Measurements from ENCODE around the gene PPP1R1C. TPM values are rescaled to one million over a fixed set of nuclear protein-coding genes. Genes with fewer than 3 reads are reported as not detected.
A peak's percentile ranks its signal among the peaks of the same experiment; 100 is the strongest.

The PPP1R1C gene, protein sequence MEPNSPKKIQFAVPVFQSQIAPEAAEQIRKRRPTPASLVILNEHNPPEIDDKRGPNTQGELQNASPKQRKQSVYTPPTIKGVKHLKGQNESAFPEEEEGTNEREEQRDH
- total RNA-seq (2014; rRNA removed; shearing (Covaris generic)) = 0.89 and 1.3 TPM in 2 replicates

DNA sequence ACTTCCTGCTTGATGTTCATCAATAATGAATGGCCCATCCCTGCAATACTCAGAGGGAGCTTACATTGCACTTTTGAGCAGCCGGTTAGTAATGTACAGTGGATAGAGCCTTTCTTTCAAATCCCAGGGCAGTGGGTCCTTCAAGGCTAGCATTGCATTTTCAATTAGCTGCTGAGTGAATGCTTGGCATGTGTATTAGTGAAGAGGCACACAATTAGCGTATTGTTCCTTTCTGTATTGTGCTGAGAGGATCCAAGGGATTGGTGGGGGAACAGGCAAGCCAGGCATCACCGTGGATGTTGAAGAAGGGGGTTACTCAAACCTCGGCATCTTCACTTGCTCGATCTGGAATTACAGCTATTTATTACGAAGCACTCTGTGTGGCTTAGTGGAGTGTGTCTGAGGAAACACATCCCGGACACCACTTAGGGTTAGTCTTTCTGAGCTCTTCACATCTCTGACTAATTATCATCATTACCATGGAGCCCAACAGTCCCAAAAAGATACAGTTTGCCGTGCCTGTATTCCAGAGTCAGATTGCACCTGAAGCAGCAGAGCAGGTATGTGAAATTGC, at the start of gene PPP1R1C:
PPP1R1C (plus strand) TSS at position 222 of the 574 bp plus-strand sequence; CDS start at position 480, 258 bp downstream.
- Histone ChIP-seq H3K4me3 (ENCODE audit: insufficient read depth, low read depth, low read length) (no peak within 1 kb of the TSS), H3K36me3 (replicated peaks; ENCODE audit: control insufficient read depth, insufficient read depth, low read length) (no peaks in the 10 kb centered on the region), H3K27me3 (ENCODE audit: control insufficient read depth, insufficient read depth, low read length) (no peaks in the 10 kb centered on the region)
- no peak for DNase-seq

DNA sequence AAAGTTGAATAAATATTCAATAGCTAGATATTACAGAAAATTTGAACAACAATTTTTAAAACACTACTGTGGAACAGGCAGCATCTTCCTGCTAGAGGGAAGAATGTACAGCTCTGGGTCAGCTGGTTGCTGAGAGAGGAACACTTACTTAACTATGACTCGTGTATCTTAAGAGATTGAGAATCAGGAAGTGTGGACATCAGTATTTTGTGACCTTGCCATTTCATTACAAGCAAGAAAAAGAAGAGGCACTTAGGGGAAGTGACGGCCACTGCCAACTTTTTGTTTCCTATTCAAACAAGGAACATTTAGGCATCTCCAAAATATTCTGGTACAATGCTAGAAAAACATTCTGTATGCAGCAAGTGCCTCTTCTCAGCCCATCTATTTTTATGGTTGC, 48.2 kb upstream of the PPP1R1C start:
- DNase-seq = no peak
- Histone ChIP-seq H3K4me3 (ENCODE audit: insufficient read depth, low read depth, low read length) (no peak overlapping the region), H3K27me3 (ENCODE audit: control insufficient read depth, insufficient read depth, low read length) (no peaks in the 10 kb centered on the region), H3K36me3 (replicated peaks; ENCODE audit: control insufficient read depth, insufficient read depth, low read length) (no peaks in the 10 kb centered on the region)

DNA sequence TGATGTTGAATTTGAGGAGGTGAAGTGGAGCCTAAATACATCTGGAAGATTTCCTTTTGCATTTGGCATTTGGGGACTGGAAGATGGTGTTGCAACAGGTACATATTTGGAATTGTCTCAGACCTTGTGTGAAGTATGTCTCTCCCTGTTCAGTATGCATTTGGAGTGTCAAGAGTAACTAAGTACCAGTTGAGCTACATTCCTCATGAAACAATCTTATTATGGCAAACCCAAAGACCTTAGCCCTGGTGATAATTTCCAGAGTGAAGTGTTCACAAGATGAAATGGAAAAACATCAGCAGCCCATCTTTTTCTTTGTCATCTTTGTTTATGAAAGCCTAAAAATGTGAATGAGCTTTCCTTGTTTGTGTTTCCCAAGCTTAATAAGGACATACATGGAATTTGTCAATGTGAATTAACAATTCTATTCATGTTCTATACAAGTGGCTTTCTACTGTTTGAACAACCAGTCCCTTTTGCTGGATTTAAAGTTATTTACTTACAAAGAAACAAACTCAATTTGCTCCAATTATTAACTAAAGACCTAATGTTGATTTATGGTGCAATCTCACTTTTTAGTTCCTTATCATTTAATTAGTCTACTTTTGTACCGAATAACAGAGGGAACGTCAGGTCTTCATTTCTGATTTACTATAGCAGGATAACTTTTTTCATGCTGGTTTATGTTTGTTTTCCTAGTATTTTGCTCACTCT, 42.1 kb upstream of the PPP1R1C start:
- Histone ChIP-seq H3K27me3 (ENCODE audit: control insufficient read depth, insufficient read depth, low read length) (no peaks in the 10 kb centered on the region), H3K4me3 (ENCODE audit: insufficient read depth, low read depth, low read length) (no peak overlapping the region), H3K36me3 (replicated peaks; ENCODE audit: control insufficient read depth, insufficient read depth, low read length) (no peaks in the 10 kb centered on the region)
- no peak for DNase-seq

DNA sequence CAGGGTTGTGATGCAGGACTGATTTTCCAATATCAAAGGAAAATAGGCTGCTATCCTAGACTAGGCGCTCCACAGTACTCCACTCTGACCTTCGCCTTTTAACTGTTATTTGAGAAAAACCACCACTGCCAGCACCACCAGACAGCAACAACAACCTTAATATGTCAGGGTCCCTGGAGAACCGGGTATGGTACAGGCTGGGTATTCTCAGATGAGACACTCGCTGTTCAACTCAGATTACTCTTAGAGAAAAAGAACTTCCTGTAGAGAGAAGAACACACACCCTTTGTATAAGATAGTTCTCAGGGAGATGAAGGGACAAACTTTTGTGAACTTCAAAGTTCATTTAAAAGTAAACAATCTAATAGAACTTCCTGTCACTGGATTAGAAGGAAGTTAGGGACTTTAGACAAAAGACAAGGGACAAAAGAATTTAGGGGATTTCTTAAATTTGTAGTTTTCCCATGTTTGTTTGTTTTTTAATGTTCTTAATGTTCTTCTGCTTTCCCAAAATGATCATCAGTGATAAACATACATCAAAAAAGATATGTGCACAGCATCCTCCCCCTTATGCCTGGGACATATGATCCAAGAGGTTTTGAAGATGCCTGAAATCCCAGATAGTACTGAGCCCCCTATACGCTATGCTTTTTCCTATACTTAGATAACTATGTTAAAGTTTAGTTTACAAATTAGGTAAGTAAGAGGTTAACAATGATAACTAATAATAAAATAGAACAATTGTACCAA, 41.3 kb upstream of the PPP1R1C start:
- Histone ChIP-seq H3K4me3 (ENCODE audit: insufficient read depth, low read depth, low read length) (no peak overlapping the region), H3K36me3 (replicated peaks; ENCODE audit: control insufficient read depth, insufficient read depth, low read length) (no peaks in the 10 kb centered on the region), H3K27me3 (ENCODE audit: control insufficient read depth, insufficient read depth, low read length) (no peaks in the 10 kb centered on the region)
- DNase-seq = no peak

DNA sequence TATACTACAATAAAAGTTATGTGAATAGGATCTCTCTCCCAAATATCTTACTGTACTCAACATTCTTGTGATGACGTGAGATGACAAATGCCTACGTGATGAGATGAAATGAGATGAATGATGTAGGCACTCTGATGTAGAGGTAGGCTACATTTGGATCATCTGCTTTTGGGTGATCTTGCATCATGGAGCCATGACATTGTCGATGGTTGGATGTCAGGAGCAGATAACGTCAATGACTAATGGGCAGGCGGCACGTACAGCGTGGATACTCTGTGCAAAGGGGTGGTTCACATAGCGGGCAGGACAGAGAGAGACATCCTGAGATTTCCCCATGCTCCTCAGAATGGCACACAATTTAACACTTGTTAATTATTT, 40.8 kb upstream of the PPP1R1C start:
- no peaks in the 10 kb centered on the region for H3K27me3 ChIP-seq (ENCODE audit: control insufficient read depth, insufficient read depth, low read length)
- H3K4me3 ChIP-seq (ENCODE audit: insufficient read depth, low read depth, low read length) = no peak overlapping the region
- H3K36me3 ChIP-seq (replicated peaks; ENCODE audit: control insufficient read depth, insufficient read depth, low read length) = no peaks in the 10 kb centered on the region
- no peak for DNase-seq

DNA sequence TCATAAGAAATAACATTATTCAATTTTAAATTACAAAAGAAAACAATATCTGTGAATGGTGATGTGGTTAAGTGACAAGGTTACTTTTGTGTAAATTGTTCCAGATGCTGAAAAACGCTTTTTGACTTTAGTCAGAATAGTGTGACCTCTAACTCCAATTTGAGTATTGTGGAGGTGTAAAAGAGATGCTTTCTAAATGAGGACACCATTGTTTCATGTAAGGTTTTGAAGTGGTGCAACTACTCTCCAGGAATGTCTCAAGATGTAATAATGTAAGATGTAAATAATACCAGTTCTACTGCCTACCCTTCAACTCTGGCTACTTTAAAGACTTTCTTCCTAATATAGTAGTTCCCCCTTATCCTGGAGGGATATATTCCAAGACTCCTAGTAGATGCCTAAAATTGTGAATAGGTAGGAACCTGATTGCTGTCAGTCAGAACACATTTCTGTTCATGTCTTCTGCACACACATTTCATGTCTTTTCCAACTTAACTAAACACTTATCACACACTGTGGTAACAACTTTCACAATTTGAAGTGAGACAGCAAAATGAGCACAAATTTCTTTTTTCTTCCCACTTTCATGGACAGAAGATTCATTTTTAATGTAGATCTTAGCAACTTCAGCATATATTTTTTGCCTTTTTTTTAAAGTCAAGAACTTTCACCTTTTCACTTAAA, 39.1 kb upstream of the PPP1R1C start:
- no peaks in the 10 kb centered on the region for H3K27me3 ChIP-seq (ENCODE audit: control insufficient read depth, insufficient read depth, low read length)
- H3K4me3 ChIP-seq (ENCODE audit: insufficient read depth, low read depth, low read length) = no peak overlapping the region

DNA sequence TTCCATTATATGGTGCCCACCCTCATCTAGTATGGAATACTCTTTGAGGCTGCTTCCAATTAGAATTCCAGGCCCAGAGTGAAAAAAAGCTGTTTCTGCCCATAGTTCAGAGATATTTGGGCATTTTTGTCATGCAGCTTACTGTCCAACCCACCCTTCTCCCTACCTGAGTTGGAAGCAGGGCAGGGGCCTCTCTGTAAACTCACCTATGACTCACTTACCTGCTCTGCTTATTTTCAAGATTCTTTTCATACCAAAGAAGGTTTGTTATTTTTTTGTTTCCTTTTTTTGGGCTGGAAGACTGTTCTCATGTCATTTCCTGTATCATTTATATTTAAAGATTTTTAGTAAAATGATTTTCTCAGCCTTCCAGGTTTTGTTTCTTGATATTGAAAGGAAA, 38.4 kb upstream of the PPP1R1C start:
- no peaks in the 10 kb centered on the region for H3K27me3 ChIP-seq (ENCODE audit: control insufficient read depth, insufficient read depth, low read length)
- DNase-seq = no peak
- H3K36me3 ChIP-seq (replicated peaks; ENCODE audit: control insufficient read depth, insufficient read depth, low read length) = no peaks in the 10 kb centered on the region
- no peak overlapping the region for H3K4me3 ChIP-seq (ENCODE audit: insufficient read depth, low read depth, low read length)

More for the DNA sequence above, 39.1 kb upstream of the PPP1R1C start:
- no peak for DNase-seq
- H3K36me3 ChIP-seq (replicated peaks; ENCODE audit: control insufficient read depth, insufficient read depth, low read length) = no peaks in the 10 kb centered on the region

DNA sequence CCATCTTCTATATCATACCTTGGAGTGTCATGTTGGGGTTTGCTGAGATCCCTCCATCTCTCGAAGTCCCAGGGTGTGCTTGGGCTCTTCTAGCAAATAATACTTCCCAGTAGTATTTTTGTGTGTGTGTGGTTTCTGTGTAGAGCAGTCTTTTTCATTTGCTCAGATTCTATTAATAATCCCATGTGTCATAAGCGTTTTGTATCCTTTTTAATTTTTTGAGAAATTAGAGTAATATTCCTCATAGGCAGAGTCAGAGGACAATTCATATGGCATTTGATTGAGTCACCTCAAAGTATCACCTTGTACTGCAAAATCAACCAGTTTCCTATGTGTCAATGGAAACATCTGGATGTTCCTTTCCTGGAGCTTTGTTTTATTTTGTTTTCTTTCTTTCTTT, 37.4 kb upstream of the PPP1R1C start:
- Histone ChIP-seq H3K27me3 (ENCODE audit: control insufficient read depth, insufficient read depth, low read length) (no peaks in the 10 kb centered on the region), H3K36me3 (replicated peaks; ENCODE audit: control insufficient read depth, insufficient read depth, low read length) (no peaks in the 10 kb centered on the region), H3K4me3 (ENCODE audit: insufficient read depth, low read depth, low read length) (no peak overlapping the region)
- no peak for DNase-seq

DNA sequence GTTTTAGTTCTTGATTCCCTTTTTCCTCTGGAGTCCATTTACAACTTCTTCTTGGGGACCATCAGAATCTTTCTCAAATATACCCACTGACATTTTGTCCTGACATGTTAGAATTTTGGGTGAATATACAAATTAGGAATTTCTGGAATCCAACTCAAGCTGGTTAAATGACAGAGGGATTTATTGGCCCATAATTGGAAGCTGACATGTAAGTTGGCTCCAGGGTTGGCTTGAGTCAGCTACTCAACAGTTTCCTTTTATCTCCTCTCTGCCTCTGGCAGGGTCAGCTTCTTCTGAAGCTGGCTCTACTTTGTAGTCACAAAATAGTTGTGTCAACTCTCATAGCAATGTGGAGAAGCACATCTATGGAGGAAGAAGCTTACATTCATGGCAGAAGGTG, 36.6 kb upstream of the PPP1R1C start:
- Histone ChIP-seq H3K36me3 (replicated peaks; ENCODE audit: control insufficient read depth, insufficient read depth, low read length) (no peaks in the 10 kb centered on the region), H3K27me3 (ENCODE audit: control insufficient read depth, insufficient read depth, low read length) (no peaks in the 10 kb centered on the region), H3K4me3 (ENCODE audit: insufficient read depth, low read depth, low read length) (no peak overlapping the region)
- no peak for DNase-seq

DNA sequence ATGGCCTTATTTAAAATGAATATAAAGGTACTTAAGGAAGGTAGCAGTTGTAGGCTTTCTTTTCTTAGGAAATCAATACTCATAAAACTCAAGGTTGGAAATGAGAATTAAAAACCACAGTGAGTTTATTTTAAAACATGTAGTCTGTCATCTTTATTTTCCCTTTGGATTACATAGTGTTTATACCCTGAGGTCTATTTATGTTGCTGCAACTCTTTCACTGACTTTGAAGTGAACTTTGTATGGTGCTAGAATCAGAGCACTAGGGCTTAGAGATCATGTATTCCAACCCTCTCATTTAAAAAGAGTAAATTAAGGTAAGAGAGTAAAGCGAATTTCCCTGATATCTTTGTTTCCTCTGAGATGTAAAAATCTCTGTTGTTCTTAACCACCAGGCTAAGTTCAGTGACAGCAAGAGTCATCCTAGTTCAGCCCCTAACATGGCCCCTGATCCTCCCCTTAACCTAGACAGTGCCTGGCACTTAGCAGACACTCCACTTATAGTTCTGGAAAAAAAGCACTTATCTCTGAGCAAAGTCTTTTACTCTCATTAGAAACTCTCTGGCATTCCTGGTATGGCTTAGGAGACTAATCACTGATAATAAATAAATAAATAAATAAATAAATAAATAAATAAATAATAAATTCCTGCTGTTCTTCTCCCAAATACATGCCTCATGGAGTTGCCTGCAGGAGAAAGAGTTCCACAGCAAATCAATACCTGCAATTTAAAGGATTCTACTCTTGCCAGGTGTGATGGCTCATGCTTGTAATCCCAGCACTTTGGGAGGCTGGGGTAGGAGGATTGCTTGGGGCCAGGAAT, 33.0 kb upstream of the PPP1R1C start:
- no peaks in the 10 kb centered on the region for H3K27me3 ChIP-seq (ENCODE audit: control insufficient read depth, insufficient read depth, low read length)
- no peak for DNase-seq
- H3K36me3 ChIP-seq (replicated peaks; ENCODE audit: control insufficient read depth, insufficient read depth, low read length) = no peaks in the 10 kb centered on the region
- H3K4me3 ChIP-seq (ENCODE audit: insufficient read depth, low read depth, low read length) = no peak overlapping the region

DNA sequence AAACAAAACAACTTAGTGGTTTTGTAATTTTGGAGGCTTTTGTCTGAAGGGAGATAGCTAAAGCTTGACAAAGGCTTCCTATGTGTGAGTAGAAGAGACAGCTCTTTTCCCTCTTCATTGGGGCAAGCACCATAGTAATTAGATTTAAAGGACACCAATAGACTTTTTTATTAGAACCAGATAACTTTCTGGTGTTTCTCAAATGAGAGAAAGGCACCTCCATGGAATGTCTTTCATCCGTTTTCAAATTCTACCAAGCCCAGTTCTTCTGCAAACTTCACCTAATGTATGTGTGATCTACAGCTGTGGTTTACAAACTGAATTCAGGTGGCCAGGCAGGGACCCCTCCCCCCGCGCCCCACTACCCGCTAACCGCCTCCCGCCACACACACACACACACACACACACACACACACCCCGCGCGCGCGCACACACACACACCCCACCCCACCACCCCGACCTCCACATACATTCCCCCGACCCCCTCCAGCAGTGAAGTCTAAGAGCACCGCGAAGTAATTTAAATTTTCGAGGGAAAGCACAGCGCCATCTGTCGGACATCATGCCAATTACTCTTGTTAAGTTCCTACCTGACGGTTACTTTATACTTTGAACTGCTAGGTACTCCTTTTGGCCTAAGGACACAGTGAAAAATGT, 31.6 kb upstream of the PPP1R1C start:
- H3K4me3 ChIP-seq (ENCODE audit: insufficient read depth, low read depth, low read length) = peak overlapping the region; percentile 18
- no peaks in the 10 kb centered on the region for H3K36me3 ChIP-seq (replicated peaks; ENCODE audit: control insufficient read depth, insufficient read depth, low read length)
- no peaks in the 10 kb centered on the region for H3K27me3 ChIP-seq (ENCODE audit: control insufficient read depth, insufficient read depth, low read length)
- DNase-seq = peak; percentile 84

DNA sequence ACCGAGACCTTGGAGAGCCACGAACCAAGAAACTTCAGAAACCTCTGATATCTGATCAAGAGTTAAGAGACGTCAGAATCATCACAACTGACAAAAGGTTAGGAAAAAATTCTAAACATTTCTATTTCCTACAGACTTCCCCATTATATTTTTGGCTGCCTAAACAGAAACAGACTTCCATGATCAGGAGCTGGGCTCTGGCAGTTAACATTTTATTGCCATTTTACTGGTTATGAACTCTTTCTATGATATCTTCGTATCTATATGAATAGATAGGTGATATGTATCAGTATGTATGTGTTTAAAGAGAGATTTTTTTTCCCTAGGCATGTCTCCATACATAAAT, 31.1 kb upstream of the PPP1R1C start:
- DNase-seq = no peak

DNA sequence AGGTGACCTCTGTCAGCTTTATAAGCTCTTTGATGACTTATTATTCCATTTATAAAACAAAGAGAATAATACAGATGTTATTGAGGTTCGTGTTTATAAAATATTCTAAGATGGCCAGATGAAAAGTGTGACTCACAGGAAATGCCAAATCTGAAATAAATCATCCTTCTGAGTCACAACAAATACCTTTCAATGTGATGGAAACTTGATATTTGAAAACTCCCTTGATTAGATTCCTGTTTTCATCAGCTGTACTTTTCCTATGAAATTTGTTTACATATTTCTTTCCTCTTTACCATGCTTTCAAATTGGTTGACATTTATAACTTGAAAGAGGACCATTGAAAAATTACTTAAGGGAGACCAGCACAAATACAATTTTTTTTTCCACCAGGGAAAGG, 30.6 kb upstream of the PPP1R1C start:
- H3K36me3 ChIP-seq (replicated peaks; ENCODE audit: control insufficient read depth, insufficient read depth, low read length) = no peaks in the 10 kb centered on the region
- no peaks in the 10 kb centered on the region for H3K27me3 ChIP-seq (ENCODE audit: control insufficient read depth, insufficient read depth, low read length)
- no peak overlapping the region for H3K4me3 ChIP-seq (ENCODE audit: insufficient read depth, low read depth, low read length)
- DNase-seq = no peak

More for the DNA sequence above, 31.1 kb upstream of the PPP1R1C start:
- no peak overlapping the region for H3K4me3 ChIP-seq (ENCODE audit: insufficient read depth, low read depth, low read length)
- H3K36me3 ChIP-seq (replicated peaks; ENCODE audit: control insufficient read depth, insufficient read depth, low read length) = no peaks in the 10 kb centered on the region
- no peaks in the 10 kb centered on the region for H3K27me3 ChIP-seq (ENCODE audit: control insufficient read depth, insufficient read depth, low read length)
